ENCODE measurements around the gene LMNTD2.

Gene LMNTD2

DNA sequence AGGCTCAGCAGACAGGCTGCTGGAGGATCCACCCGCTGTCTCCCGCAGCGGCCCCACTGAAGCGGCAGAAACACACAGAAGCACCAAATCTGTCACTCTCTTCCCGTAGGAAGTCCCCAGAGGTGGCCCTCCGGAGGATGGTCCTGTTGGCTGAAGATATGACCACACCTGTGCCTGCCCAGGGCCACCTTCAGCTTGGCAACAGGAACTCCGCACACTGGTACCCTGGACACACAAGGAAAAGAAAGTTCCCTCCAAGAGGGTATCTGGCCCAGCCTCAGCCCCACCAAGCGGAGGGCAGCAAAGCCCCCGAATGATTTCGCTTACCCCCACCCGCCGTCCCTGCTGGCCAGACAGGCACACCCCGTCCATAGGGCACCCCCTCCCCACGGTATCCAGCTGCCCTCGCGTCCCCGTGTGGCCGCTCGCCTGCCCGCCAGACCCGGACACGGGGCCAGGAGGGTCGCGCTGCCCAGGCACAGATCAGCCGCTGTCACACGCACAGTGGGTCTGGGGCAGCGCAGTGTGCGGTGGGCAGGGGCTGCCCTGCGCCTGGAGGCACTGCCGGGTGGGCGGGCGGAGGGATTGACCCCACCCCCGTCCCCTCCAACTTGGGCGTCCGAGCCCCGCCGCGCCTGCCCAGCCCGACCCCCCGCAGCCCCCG is 7.2 kb upstream of the LMNTD2 start:
- no peak for DNase-seq

DNA sequence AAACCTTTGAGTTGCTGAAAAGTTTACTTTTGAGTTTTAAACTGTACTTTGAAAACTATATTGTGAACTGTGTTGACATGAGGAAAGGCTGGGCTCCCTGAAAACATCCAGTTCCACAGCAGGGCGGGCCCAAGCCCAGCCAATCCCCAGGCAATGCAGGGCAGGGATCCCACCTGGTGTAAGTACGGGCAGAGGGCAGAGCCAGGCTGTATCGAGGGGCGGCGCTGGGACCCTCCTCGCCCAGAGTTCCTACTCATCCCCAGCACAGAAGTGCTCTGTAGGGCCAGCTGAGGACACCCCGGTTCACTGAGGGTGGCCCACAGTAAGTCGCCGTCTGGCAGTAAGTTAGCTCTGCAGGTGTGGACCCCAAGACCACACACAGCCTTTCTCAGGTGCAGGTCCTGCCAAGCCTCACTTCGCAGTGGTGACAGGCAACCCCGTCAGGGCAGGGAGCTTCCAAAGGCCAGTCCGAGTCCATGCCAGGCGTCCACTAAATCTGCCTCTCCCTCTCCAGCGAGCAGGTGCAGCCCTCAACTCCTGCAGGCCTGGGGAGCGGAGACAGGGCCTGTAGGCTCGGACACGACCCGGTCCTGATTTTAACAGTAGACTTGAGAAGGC is 6.6 kb upstream of the LMNTD2 start:
- no peak for DNase-seq

DNA sequence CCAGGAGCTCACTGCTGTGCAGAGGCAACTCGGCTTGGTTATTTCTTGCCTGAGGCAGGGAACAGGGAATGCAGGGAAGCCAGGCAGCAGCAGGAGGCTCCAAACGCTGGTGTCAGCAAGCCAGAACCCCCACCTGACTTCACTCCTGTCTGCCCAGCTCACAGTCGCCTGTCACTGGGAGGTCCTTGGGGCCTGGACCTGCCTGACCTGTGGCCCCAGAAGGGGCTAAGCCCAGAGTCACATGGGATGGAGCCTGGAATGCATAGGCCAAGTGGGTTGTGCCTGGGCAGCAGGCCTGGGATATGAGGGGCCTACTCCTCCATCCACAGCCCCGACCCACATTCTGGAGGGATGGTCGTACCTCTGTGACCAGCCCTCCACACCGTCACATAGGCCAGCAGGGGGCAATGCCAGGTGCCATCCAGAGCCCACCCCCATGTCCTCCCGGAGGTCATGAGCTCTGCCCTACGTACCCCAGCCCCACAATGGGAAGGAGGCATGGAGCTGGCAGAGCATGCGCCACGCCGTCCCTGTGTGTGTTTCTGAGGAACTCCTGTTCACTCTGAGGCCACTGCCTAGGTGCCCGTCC is 5.5 kb upstream of the LMNTD2 start:
- no peak for DNase-seq

DNA sequence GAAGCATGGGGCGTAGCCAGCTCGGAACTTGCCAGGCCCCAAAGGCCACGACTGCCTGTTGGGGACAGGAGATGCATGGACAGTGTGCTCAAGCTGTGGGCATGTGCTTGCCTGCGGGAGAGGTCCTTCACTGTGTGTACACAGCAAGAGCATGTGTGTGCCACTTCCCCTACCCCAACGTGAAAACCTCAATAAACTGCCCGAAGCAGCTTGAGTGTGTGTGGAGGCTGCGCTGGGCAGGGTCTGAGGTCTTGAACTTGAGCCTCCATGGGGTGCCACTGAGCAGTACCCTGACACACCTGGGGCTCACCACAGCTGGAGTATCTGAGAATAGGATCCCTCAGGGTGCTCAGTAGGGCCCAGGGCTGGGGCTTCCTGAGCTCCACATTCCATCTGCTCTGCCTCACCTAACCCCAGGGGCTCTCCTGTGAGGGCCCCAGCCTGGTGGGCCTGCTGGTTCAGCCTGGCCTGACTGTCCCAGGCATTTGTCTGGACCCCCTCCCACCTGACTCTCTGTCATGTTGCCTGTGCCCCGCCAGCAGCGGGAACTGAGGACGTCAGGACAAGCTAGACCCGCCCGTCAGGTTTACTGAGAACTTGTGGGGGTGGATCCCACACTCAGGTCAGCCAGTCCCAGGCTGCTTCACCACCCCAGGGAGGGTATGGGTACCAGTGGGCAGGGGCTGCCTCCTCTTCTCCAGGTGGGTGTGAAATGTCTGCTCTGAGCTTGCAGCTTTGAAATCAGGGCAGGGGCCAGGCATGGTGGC is 3.5 kb upstream of the LMNTD2 start:
- DNase-seq, result no peak

DNA sequence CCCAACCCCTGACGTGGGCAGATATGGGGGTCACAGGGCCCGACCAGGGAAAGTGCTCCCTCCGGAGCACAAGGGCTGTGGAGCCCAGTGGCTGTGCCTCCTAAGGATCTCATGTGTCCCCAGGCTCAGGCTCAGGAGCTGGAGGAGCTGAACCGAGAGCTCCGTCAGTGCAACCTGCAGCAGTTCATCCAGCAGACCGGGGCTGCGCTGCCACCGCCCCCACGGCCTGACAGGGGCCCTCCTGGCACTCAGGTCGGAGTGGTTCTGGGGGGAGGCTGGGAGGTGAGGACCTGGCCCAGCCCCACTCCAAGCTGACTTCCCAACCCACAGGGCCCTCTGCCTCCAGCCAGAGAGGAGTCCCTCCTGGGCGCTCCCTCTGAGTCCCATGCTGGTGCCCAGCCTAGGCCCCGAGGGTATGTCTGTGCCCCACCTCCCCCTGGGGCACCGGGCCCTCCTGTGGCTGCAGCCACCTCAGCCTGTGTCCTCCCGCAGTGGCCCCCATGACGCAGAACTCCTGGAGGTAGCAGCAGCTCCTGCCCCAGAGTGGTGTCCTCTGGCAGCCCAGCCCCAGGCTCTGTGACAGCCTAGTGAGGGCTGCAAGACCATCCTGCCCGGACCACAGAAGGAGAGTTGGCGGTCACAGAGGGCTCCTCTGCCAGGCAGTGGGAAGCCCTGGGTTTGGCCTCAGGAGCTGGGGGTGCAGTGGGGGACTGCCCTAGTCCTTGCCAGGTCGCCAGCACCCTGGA is 2.7 kb upstream of the LMNTD2 start:
- DNase-seq, result no peak

DNA sequence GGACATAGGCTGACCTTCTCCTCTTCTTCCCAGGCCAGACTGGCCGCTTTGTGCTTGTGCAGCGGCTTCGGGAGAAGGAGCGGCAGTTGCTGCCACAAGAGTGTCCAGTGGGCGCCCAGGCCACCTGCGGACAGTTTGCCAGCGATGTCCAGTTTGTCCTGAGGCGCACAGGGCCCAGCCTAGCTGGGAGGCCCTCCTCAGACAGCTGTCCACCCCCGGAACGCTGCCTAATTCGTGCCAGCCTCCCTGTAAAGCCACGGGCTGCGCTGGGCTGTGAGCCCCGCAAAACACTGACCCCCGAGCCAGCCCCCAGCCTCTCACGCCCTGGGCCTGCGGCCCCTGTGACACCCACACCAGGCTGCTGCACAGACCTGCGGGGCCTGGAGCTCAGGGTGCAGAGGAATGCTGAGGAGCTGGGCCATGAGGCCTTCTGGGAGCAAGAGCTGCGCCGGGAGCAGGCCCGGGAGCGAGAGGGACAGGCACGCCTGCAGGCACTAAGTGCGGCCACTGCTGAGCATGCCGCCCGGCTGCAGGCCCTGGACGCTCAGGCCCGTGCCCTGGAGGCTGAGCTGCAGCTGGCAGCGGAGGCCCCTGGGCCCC is 1.6 kb upstream of the LMNTD2 start:
- no peak for DNase-seq

DNA sequence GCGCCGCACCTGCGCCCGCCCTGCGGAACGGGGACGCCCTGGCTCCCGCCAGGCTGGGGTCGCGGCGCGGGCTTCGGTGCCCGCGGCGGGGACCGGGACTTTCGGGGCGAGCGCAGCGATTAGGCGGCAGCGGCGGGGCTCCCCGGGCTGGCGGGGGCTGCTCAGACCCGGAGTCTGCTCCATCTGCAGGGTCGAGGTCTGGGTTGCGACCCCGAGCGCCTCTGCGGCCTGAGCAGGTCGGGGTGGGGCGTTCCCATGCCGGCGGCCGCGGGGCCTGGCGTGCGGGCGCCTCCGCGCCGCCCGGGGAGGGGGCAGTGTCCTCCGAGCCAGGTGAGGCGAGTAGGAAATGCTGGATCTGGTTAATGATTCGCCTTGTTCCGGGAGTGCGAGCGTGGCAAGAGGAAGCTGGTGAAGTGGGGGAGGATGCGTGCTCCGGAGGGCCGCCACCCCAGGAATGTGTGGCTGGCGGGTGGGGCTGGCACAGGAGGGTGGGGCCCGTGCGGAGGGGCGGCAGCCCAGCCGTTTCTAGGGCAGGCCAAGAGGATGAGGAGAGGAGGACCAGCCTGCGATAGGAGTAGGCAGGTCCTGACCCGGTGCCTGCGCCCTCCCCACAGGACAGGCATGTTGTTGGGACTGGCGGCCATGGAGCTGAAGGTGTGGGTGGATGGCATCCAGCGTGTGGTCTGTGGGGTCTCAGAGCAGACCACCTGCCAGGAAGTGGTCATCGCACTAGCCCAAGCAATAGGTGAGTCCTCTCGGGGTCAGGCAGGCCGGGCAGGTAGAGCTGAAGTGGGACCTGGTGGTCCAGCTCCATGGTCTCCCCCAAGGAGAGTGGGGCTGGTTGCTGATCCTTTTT is 838 bp upstream of the LMNTD2 start:
- no peak for DNase-seq

DNA sequence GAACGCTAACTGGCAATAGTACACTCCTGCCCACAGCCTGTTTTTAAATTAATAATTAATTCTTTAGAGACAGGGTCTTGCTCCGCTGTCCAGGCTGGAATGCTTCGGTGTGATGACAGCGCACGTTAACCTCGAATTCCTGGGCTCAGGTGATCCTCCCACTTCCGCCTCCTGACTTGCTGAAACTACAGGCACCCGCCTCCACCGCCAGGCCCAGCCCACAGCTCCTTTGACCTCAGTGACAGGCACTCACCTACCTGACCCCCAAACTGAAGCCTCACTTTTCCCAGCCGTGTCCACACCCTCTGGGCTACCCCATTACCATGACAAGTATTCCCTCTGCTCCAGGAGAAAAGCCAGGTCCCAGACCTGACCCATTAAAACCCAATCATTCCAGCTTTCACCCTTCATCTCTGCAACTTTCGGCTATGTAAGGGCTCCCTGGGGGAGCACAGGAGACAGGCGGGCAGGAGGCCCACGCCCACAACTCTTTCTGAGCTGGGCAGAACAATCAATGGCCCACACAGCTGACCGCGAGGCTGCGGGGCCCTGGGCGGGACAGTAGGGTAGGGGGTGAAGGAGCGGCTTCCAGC is 730 bp downstream of the LMNTD2 start:
- DNase-seq, result no peak

DNA sequence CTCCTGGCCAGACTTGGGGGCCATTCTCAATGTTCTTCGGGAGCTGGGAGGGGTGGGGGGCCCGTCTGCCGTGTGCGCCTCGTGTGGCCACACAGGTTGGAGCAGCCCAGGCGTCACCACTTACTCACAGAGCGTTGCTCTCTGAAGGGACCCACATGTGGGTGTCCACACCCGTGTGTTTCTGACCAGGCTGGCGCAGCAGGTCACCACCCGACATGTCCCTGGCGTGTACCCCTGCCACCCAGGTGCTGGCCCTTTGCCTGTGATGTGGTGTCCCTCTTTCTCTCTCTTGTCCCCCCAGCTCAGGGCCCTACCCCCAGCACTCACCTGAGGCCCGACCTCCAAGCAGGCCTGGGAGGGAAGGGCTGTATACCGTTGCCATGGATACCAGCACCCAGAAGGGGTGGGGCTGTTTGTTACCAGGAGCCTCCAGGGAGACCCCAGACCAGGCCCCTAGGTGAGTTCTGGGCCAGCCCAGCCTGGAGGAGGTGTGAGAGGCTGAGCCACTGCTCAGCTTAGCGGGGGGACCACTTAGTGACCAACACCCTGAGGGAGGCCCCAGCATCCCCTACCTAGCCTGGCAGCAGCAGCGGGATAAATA is 1.4 kb downstream of the LMNTD2 start:
- DNase-seq, result no peak

DNA sequence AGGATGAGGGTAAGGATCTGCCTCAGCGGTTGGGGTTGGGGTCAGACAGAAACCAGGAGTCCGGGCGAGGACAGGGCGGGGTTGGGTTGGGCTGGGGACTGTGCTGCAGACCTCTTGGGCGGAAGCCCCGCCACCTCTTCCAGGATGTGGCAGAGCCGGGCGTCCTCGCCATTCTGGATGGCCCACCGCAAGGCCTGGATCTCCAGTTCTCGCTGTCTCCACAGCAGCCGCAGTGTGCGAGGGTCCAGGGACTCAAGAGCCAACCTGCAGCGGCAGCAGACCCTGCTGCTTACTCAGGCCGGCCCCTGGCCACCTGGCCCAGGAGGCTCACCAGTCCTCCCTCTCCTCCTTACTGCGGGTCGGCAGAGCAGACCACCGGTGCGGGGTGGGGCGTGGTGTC is 2.0 kb downstream of the LMNTD2 start:
- no peak for DNase-seq

DNA sequence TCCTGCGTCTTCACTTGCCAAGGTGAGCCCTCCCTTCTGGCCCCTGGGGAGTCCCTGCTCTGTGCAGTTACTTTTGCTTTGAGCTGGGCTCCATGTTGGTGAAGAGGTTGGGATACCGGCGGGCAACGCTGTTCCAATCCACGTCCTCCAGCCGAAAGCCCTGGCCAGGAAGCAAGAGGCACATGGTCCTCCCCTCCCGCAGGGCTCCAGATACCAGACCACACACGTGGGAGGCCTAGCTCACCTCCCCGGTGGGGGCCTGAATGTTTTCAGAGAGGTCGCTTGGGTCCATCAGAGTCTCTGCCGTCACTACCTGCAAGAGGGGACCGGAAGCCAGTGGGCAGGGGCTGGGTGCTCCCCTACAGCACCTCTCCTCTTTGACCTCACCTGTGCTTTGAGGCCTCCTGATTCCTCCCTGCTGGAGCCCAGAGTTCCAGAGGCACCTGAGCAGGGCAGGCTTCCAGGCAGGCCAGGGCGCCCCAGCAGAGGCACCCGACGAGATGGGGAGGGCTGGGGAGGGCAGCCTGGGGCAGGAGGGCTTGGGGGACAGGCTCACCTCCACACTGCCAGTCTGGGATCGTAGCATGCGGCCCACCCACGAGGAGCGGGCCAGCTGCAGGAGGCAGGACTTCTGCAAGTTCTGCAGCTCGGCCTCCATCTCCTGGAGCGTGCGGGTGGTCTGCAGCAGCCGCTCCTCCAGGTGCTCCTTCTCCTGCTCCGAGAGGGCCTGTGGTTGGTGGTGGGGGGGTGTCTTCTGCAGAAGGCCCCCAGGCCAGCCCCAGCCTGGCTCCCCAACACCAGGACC is 3.0 kb downstream of the LMNTD2 start:
- no peak for DNase-seq

DNA sequence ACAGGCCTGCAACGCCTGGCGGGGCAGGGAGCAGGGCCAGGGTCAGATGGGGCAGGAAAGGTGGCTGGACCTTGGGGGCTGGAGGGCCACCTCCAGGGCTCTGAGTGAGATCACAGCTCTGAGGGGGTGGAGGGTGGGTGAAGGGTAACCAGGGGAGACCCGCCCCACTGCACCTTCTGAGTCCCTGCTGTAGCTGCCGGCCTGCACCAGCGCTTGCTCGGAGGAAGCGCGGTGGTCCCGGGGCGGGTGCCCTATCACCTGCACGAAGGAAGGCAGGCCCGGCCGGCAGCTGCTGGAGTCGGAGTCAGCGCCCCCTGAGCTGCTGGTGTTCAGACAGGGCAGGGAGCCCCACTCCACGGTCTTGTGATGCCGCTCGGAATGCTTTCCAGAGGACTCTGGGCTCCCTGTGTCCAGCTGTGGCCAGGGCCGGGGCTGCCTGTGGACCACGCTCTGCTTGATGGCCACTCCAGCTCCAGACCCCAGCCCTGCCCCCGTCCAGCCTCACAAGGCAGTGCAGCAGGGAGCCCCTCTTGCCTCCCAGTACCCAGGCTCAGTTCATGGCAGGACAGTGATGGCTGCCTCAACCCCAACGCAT is 3.8 kb downstream of the LMNTD2 start:
- no peak for DNase-seq

DNA sequence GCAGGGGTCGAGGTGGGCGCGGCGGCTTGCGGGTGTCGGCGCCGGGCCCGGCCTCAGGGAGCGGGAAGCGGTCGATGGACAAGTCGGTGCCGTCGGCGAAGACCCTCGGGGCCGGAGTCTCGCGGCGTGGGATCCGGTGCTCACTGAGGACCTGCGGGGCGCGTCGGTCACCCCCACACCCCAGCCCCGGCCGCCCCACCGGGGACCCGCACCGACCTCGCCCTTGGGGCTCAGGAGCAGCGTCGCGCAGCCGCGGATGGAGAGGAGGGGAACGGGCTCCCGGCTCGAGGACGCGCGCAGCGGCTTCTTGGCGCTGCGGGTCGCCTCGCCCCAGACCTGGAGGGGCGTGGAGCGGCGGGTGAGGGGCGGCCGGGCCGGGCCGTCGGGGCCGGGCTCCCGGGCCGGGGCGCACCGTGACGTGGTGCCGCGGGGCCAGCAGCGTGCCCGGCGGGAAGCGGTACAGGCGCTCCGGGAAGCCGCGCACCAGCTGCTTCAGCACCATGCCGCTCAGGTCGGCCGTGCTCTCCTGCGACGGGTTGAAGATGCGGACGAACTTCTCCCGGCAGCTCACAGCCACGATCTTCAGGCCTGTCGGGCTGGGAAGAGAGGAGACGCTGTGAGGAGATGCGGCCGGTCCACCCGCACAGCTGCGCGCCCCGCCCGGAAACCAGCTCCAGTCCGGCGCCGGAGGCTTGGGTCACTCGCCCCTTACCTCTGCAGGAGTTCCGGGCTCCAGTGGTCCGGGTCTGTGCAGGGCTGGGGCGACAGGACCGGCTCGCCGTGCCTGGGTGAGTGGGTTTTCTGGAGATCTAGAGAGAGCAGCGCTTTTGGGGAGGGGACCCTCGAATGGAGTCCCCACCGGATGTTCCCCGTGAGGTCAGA is 4.5 kb downstream of the LMNTD2 start:
- DNase-seq, result peak in 1 of 5 experiments; percentile 48

DNA sequence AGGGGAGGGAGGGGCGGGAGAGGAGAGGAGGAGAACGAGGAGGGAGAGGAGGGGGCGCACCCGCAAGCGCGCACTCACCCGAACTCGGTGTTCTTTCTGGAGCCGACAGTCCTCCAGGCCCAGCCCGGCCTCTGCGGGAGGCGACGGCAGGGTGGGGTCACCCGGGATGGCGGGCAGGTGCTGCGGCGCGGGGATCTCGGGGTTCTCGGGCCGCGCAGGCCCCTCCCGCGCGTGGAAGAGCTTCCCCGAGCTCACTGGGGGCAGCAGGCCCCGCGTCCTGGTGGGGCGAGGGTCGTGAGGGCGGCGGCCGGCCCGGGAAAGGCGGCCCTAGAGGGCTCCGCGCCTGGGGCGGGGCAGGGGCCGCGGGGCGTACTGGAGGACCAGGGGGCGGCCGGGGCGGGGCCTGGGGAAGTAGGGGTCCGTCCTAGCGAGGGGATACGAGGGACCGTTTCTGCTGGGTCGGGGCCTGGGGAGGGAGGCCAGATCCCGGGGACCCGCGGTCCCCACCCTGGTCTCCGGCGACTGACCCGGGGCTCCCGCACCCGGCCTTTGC is 5.2 kb downstream of the LMNTD2 start:
- DNase-seq, result peak in 1 of 5 experiments; percentile 33

DNA sequence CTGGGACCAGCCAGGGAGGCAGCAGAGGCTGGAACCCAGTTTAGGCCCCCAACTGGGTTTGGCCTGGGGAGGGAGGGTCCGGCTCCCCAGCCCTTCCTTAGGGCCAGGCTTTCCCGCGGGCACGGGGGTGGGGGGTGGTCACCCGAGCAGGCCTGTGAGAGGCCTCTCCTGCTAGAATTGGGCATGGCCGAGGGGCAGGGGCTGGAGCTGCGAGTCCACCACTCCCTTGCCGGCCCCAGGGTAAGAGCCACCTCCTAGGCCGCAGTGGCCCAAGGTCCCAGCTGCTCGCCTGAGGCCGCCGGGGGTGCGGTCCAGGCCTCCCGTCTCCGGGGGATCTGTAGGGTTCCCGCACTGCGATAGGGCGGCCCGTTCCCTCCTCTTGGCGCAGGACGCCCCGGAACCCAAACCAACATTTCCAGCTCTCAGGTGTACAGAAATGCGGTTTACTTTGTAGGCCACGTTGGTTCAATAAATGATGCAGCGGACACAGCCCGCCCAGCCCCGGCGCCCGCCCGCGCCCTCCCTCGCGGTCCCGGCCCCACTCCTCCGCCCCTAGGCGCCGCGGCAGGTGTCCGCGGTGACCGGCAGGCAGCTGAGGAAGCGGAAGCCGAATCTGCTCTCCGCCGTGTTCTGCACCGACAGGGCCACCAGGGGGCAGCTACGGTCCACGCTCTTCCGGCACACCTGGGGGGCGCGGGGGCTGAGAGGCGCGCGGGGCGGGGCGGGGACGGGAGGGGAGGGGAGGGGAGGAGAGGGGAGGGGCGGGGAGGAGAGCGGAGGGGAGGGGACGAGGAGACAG is 5.9 kb downstream of the LMNTD2 start:
- DNase-seq, result peak; percentile 62 to 80 (median 66)

DNA sequence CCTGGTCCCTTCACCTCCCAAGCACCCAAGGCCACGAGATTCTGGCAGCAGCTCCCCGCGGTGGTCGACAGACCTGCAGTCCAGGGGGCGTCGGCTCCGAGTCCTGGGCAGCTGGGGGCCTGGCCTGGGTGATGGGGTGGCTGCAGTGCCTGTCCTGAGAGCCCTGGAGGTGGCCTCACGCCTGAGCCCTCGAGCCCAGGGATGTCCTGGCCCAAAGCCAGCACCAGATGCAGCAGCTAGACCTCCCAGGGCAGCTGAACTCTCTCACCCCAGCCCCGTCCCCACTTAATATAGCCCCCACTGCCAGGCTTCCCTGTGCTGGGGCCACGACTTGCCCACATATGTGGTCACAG is 6.6 kb downstream of the LMNTD2 start:
- DNase-seq, result no peak

Measured in T-helper 2 cell (primary cell).